ENCODE results near the gene PARS2.

Gene PARS2

GRCh38 chr1:54745274-54745673, 19.0 kb downstream of the PARS2 start:
- no peak for DNase-seq (ENCODE audit: low read depth)
- no peak overlapping the region for H3K4me3 ChIP-seq (ENCODE audit: low read depth, low read length)
- TF ChIP-seq, protein P1, sequence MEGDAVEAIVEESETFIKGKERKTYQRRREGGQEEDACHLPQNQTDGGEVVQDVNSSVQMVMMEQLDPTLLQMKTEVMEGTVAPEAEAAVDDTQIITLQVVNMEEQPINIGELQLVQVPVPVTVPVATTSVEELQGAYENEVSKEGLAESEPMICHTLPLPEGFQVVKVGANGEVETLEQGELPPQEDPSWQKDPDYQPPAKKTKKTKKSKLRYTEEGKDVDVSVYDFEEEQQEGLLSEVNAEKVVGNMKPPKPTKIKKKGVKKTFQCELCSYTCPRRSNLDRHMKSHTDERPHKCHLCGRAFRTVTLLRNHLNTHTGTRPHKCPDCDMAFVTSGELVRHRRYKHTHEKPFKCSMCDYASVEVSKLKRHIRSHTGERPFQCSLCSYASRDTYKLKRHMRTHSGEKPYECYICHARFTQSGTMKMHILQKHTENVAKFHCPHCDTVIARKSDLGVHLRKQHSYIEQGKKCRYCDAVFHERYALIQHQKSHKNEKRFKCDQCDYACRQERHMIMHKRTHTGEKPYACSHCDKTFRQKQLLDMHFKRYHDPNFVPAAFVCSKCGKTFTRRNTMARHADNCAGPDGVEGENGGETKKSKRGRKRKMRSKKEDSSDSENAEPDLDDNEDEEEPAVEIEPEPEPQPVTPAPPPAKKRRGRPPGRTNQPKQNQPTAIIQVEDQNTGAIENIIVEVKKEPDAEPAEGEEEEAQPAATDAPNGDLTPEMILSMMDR (IDR thresholded peaks at IDR 0.05; ENCODE audit: low read depth, low read length, missing control alignments), result no peak

DNA sequence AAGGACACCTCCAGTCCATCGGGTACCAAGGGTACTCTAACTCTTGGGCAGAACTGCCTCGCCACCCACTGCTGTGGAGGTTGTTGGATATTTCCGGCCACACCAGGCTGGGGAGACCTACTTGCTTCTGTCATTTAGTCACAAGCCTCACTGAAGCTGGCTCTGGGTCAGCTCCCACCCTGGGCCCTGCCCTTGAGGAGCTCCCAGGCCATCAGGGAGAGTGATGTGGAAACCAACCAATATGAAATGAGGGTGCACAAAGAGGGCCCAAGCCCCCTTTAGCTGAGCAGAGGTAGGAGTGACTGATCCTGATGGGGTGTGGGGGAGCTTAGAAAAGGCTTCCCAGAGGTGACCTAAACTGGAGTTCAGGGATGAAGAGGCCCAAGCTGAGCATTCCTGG, 19.6 kb downstream of the PARS2 start:
- TF ChIP-seq, protein P1 (IDR thresholded peaks at IDR 0.05; ENCODE audit: low read depth, low read length, missing control alignments), result no peak
- no peak for DNase-seq (ENCODE audit: low read depth)
- no peak overlapping the region for H3K4me3 ChIP-seq (ENCODE audit: low read depth, low read length)

GRCh38 chr1:54743416-54744226, 20.7 kb downstream of the PARS2 start:
- DNase-seq (ENCODE audit: low read depth), result no peak
- TF ChIP-seq, protein P1 (IDR thresholded peaks at IDR 0.05; ENCODE audit: low read depth, low read length, missing control alignments), result no peak
- no peak overlapping the region for H3K4me3 ChIP-seq (ENCODE audit: low read depth, low read length)

DNA sequence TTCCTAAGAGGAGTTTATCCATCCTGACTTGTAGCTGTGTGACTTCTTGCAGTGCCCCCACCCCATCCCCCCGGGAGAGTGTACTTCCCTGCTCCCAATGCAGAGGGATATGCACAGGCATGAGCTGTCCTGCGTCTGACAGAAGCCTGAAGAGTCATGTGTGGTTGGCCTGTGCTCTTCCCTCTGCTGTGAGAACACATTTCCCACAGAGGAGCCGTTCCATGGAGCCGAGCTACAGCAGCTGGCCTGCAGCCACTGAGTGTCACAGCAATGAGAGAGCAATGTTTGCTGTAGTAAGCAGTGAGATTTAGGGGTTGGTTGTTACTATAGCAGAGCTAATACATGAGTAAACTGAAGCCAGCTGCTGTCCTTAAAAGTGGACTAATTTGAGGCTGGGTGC, 22.0 kb downstream of the PARS2 start:
- H3K4me3 ChIP-seq (ENCODE audit: low read depth, low read length), result no peak overlapping the region
- DNase-seq (ENCODE audit: low read depth), result no peak
- TF ChIP-seq, protein P1 (IDR thresholded peaks at IDR 0.05; ENCODE audit: low read depth, low read length, missing control alignments), result no peak

GRCh38 chr1:54741531-54741930, 22.8 kb downstream of the PARS2 start:
- no peak overlapping the region for H3K4me3 ChIP-seq (ENCODE audit: low read depth, low read length)
- no peak for DNase-seq (ENCODE audit: low read depth)
- TF ChIP-seq, protein P1 (IDR thresholded peaks at IDR 0.05; ENCODE audit: low read depth, low read length, missing control alignments), result no peak

- DNase-seq (ENCODE audit: low read depth), result no peak
- H3K4me3 ChIP-seq (ENCODE audit: low read depth, low read length), result no peak overlapping the region
- TF ChIP-seq, protein P1 (IDR thresholded peaks at IDR 0.05; ENCODE audit: low read depth, low read length, missing control alignments), result no peak
Measured at GRCh38 chr1:54738244-54738643, 26.1 kb downstream of the PARS2 start.

- no peak overlapping the region for H3K4me3 ChIP-seq (ENCODE audit: low read depth, low read length)
- no peak for DNase-seq (ENCODE audit: low read depth)
- TF ChIP-seq, protein P1 (IDR thresholded peaks at IDR 0.05; ENCODE audit: low read depth, low read length, missing control alignments), result no peak
Measured at GRCh38 chr1:54736685-54737084, 27.6 kb downstream of the PARS2 start.
